ENCODE data around the gene PHAF1.

Gene PHAF1

GRCh38 chr16:67165121-67166078, 55.7 kb downstream of the PHAF1 start:
- DNase-seq: no peak

DNA sequence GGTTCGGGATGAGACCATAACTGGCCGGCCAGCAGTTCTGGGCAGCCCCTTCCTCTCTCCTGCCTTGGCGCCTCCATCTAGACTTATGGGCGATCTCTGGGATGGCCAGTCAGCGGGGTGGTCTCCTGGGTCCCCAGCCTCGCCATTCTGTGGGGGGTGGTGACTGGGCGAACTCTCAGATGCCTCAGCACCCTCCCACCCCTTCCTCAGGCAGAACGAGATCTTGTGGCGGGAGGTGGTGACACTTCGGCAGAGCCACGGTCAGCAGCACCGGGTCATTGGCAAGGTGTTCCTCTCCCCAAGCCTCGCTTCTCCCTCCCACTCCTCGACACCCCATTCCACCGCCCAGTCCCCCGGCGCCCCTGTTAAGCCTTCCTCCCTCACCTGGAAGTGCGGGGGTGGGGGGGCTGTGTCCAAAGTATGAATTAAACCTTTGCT, 56.4 kb downstream of the PHAF1 start:
- DNase-seq: no peak

DNA sequence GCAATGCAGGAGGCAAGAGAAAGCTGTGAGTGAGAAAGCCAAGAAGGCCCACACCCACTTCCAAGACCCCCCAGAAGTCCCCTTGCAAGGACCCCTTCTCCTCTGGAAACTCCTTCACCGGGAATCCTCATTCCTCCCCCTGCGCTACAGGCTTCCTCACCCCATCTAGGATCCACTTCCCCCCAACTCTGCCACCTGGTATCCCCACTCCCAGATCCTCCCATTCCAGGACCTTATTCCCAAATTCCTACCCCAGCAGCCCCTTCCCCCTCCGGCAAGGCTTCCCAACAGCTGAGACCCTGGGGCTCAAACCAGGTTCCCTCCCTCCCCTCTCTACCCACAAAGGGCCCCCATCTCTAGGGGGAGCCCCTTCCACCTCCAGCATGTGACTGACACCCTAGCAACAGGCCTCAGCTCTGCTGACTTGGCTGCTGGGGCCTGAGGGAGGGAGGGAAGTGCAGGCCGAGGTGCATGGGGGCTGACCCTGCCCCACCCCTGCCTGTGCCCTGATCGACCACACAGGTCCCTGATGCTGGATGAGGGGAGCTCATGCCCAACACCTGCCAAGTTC, 56.9 kb downstream of the PHAF1 start:
- no peak for DNase-seq

DNA sequence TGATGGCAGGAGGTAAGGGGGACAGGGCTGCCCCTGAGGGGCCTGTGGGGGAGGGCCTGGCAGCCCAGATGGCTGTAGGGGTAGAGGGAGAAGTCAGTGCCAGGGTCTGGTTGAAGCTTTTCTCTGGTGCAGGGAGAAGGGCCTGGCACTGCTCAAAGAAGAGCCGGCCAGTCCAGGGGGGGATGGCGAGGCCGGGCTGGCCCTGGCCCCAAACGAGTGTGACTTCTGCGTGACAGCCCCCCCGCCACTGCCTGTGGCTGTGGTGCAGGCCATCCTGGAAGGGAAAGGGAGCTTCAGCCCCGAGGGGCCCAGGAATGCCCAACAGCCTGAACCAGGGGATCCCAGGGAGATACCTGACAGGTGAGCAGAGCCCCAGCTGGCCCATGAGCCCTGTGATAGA, 57.8 kb downstream of the PHAF1 start:
- DNase-seq: no peak

GRCh38 chr16:67169011-67169451, 59.3 kb downstream of the PHAF1 start:
- DNase-seq: no peak

GRCh38 chr16:67169642-67170167, 60.0 kb downstream of the PHAF1 start:
- DNase-seq: no peak

GRCh38 chr16:67170168-67170948, 60.6 kb downstream of the PHAF1 start, which contains the start of gene NOL3:
NOL3 (plus strand) TSS chr16:67170538.
- DNase-seq: no peak

DNA sequence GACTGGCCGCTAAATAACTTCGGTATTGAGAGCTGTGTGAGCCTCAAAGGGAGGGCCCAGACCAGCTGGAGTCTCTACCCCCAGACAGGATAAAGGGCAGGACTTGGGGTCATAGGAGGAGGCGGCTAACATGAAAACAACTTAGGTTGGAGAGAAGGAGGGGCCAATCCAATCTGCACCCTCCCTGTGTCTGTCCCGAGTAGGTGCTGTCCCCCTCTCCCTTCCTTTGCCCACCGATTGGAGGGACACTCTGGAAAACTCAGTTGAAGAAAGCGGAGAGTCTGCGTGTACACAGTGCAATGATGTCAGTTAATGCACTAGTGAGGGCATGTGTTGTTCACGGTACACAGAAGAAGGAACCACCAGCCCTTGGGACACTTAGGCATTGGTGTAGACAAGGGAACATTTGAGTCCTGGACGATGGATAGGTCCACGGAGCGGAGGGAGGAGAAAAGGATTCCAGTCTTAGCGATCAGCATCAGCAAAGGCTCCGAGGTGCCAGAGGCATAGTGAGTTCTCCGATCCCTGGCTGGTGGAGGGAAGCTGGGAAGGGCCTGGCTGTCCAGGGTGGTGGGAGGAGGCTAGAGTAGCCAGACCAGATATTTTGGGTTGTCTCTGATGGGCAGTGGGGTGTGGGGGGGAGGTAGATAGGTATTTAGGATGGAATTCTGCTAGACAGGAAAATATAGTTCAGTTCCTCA, 61.4 kb downstream of the PHAF1 start:
- DNase-seq: no peak

- no peak for DNase-seq
Observed at GRCh38 chr16:67173323-67173722, 63.6 kb downstream of the PHAF1 start.

- DNase-seq: peak; percentile 49
Observed at GRCh38 chr16:67173808-67174705, 64.3 kb downstream of the PHAF1 start.

DNA sequence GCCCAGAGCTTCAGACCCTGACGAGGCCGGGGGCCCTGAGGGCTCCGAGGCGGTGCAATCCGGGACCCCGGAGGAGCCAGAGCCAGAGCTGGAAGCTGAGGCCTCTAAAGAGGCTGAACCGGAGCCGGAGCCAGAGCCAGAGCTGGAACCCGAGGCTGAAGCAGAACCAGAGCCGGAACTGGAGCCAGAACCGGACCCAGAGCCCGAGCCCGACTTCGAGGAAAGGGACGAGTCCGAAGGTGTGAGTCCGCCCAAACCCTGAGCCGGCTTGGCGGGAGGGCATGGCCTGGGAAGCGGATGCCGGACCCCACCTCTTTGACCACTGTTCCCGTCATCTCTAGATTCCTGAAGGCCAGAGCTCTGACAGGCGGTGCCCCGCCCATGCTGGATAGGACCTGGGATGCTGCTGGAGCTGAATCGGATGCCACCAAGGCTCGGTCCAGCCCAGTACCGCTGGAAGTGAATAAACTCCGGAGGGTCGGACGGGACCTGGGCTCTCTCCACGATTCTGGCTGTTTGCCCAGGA, 65.0 kb downstream of the PHAF1 start:
- DNase-seq: no peak

GRCh38 chr16:67176662-67177061, 66.9 kb downstream of the PHAF1 start:
- DNase-seq: no peak

GRCh38 chr16:67177743-67178699, 68.3 kb downstream of the PHAF1 start:
- DNase-seq: no peak

DNA sequence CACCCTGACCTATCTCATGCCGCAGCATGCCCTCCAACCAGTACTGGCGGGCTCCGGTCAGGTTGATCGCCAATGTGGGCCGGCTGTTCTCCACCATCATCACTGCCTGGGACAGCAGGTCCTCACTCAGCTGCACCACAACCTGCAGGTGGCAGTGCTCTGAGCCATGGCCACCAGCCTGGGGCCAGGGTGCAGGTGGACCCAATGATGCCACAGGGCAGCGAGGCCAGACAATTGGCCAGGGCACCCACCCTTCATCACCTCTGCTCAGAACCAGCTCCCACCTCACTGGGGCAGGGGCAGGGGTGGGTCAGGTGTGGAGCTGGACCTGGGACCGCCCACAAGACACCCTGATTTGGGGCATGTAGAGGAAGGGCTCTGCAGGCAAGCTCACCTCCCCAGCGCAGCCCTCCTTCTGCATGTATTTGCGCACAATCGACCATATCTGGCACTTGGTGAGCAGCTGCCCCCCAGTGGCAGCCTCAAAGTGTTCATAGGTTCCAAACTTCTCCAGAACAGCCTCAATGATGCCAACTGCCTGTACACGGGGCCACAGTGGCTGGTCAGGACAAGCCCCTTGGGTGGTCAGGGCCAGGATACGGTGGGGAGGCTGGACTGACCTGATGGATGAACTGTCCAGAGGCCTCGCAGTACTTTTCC, 69.8 kb downstream of the PHAF1 start:
- DNase-seq: no peak

DNA sequence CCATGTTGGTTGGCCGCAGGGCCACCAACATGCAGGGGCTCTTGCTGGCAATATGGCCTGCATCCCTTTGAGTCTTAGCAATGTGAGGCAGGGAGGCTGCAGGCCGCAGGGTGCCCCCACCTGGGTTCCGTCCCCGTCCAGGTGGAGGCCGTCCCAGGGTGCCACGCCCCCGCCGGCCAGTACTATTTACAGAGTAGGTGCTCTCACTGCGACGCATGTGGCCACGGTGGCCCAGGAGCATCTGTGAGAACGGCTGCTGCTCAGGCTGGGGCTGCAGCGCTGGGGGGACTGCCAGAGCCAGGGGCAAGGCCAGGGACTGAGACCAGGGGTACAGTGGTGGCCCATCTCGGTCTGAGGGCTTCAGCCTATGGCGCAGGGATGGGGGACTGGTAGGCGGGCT, 70.4 kb downstream of the PHAF1 start:
- DNase-seq: no peak

DNA sequence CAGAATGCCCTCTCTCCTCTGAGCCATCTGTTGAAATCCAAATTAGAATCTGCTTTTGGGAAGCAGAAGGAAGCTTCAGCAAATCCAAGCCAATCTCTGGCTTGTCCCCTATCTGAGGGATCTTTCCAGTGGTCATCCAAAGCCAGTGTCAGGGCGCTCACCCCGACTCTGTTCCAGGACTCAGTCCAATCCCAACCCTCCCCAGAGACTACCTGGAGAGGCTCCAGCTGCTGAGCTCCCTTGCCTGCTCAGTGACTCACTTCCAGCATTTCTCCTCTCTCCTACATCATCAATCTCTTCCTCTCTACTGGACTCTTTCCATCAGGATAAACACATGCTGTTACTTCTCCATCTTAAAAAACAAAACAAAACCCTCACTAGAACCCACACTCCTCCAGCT, 71.6 kb downstream of the PHAF1 start:
- DNase-seq: no peak

- DNase-seq: no peak
Observed at GRCh38 chr16:67182288-67182687, 72.5 kb downstream of the PHAF1 start.

GRCh38 chr16:67183284-67183626, 73.5 kb downstream of the PHAF1 start:
- DNase-seq: no peak
